ENCODE measurements around the gene CYP24A1.

GRCh38 chr20:54168961-54169862 is 4.6 kb downstream of the CYP24A1 start:
- TF ChIP-seq, protein P1, sequence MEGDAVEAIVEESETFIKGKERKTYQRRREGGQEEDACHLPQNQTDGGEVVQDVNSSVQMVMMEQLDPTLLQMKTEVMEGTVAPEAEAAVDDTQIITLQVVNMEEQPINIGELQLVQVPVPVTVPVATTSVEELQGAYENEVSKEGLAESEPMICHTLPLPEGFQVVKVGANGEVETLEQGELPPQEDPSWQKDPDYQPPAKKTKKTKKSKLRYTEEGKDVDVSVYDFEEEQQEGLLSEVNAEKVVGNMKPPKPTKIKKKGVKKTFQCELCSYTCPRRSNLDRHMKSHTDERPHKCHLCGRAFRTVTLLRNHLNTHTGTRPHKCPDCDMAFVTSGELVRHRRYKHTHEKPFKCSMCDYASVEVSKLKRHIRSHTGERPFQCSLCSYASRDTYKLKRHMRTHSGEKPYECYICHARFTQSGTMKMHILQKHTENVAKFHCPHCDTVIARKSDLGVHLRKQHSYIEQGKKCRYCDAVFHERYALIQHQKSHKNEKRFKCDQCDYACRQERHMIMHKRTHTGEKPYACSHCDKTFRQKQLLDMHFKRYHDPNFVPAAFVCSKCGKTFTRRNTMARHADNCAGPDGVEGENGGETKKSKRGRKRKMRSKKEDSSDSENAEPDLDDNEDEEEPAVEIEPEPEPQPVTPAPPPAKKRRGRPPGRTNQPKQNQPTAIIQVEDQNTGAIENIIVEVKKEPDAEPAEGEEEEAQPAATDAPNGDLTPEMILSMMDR (IDR thresholded peaks at IDR 0.05), result no peak
- no peak for TF ChIP-seq POLR2A (IDR thresholded peaks at IDR 0.05)
